Pancreas (tissue), 10 donors: ENCODE measurements around the gene SH2B2. TPM values are rescaled to one million over a fixed set of nuclear protein-coding genes. Genes with fewer than 3 reads are reported as not detected.

Experiments used
- ATAC-seq, 4 donors: fragments of 200-7000 bp; cut with Tn5 transposase; one replicate each; pipeline versions ENCODE4 v1.8.0 to v1.9.1; 2020; ENCODE audit warnings: mild to moderate bottlenecking in 4 of 4, moderate library complexity in 4 of 4
- DNase-seq, 6 donors: peaks; one replicate each; pipeline ENCODE4 v3.0.0-alpha.2; 2020
- FAIRE-seq: peaks from 2 replicates; lab custom pipeline; 2012; peaks lifted over from hg19 to GRCh38; lab: Jason Lieb, UNC
- H3K27ac ChIP-seq, 4 donors: fragments of 200-600 bp; sonication (generic); 1 replicate in 3 of 4; 2 replicates in 1 of 4; pipeline versions ENCODE4 v1.5.0 to v1.8.0; 2020
- H3K27me3 ChIP-seq, 4 donors: fragments of 200-600 bp; one replicate each; pipeline ENCODE4 v1.8.0; 2021
- H3K36me3 ChIP-seq, 3 donors: fragments of 200-600 bp; sonication (generic) in 1 of 3; one replicate each; pipeline versions ENCODE4 v1.5.0 to v1.8.0; 2020 to 2021
- H3K4me1 ChIP-seq, 3 donors: fragments of 200-600 bp; one replicate each; pipeline ENCODE4 v1.8.0; 2021
- H3K4me3 ChIP-seq, 4 donors: fragments of 200-600 bp; sonication (generic) in 2 of 4; one replicate each; pipeline versions ENCODE4 v1.5.0 to v1.8.0; 2020 to 2021
- H3K9me3 ChIP-seq, 4 donors: fragments of 200-600 bp; one replicate each; pipeline ENCODE4 v1.8.0; 2021
- CTCF ChIP-seq, 4 donors: fragments of 200-600 bp; sonication (generic) in 3 of 4; IDR thresholded peaks; one replicate each; pipeline versions ENCODE4 v1.5.0 to v1.8.0; 2021; ENCODE audit warnings: antibody characterized with exemption in 4 of 4
- WGBS, 2 donors: extraction: QIAGEN DNeasy Blood & Tissue Kit; methylation state at CpG; one replicate each; pipeline ENCODE4 v1.1.7; 2013; 5-methylcytosine and 5-hydroxymethylcytosine counted together
- intact Hi-C, 3 donors: fragments of 100-400 bp; cut with DNase I; formaldehyde crosslinking; loops; one replicate each; pipeline versions ENCODE4 v1.11.1 to v1.14.2; 2022
- polyA plus RNA-seq, 2 donors: library from polyadenylated mRNA; stranded (reverse); fragments of 200-250 nt; gene quantifications; one replicate each; pipeline ENCODE4 v1.2.3, GENCODE V29; 2013
- total RNA-seq, 6 donors: library from RNA; stranded (reverse); fragmentation: NEBNext Ultra II Directional in 4 of 6; extraction: Animal tissue kit (Norgen Biotek cat#: 25700) in 4 of 6; gene quantifications; one replicate each; pipeline versions ENCODE4 v1.2.1 to v1.2.4, GENCODE V29; 2021 to 2023
- donor health status: healthy with polysubstance abuse.
- donor health status: DM: no; HTN: no; CAD: no; lungs with moderate emphysema.
- donor health status: DM: no; HTN: no; CAD: no.
- donor health status: control.
- donor health status: control.
- donor health status: Bipolar disorder and iron deficiency.
- donor health status: DM: yes; HTN: yes; CAD: no.
- donor health status: DM: no; HTN: no; CAD: no.
- donor health status: DM: no; HTN: no; CAD: no.
- donor health status: DM: yes; HTN: yes; CAD: no.

The SH2B2 gene
- total and polyA plus RNA-seq, 8 donors = 1.3 to 5.1 (median 2.1) TPM

DNA sequence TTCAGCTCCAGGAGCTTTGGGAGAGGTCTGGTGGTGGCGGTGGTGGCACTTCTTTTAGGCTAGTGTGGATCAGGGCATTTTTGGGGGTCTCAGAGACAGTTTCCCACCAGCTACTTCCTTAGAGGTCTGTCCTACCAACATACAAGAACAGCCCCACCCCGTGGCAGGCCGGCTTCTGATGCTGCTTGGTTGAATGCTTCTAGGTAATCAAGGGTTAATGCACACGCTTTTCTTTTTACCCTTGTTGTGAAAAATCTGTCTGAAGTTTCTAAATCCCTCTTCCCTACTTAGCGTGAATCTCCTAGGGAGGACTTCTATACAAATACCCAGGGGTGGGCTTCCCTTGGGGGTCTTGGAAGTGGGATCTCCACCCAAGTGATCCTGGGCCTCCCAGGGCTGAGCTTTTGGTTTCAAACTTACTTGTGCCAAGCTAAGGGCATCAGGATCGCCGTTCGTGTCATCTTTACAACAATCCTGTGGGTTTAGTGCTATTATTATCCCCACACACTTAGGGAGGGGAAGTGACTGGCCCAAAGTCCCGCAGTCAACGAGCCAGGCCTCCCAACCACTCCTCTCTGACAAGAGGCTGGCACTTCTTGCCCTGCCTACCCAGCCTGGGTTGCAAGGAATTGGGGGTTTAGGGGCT is 1.7 kb downstream of the SH2B2 start:
- FAIRE-seq (no peak), ATAC-seq (no peak), DNase-seq (peak in 1 of 6 donors; percentile 23)
- TF ChIP-seq CTCF (IDR thresholded peaks at IDR 0.05) = no peak
- WGBS, 2 donors = 53 to 54% methylated on average over 10 of the region's 10 CpGs
- intact Hi-C loops = no loop called here
- H3K4me1 ChIP-seq = peaks cover 0 to 5% (median 4%) of the 10 kb centered on the region in 3 donors
- H3K27me3 ChIP-seq = no peaks in the 10 kb centered on the region
- H3K27ac ChIP-seq = no peak overlapping the region
- H3K9me3 ChIP-seq = no peaks in the 10 kb centered on the region
- H3K36me3 ChIP-seq = no peaks in the 10 kb centered on the region
- peak overlapping the region in 1 of 4 donors; percentile 92 for H3K4me3 ChIP-seq

DNA sequence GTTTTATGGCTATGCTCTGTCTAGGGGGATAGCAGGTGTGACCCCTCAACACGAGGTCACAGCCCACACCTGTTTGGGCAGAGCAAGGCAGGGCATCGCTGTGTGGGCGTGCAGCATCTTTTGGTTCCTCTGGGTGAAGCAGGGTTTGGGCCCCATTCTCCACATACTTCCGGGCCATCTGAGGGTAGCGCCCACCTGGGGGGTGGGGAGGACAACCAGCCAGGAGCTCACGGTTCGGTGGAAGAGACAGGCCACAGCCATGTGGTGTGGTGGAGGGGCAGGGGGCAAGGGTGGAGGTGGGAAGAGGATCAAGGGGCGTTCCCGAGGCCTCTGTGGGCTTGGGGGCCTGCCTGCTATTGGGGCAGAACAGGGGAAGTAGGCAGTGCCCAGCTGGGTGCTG is 2.4 kb downstream of the SH2B2 start:
- intact Hi-C loops = no loop called here
- DNase-seq = no peak
- ATAC-seq = no peak
- peaks cover 0 to 5% (median 4%) of the 10 kb centered on the region in 3 donors for H3K4me1 ChIP-seq
- no peak overlapping the region for H3K27ac ChIP-seq
- no peak for TF ChIP-seq CTCF (IDR thresholded peaks at IDR 0.05)
- no peaks in the 10 kb centered on the region for H3K9me3 ChIP-seq
- H3K4me3 ChIP-seq = no peak overlapping the region
- no peaks in the 10 kb centered on the region for H3K36me3 ChIP-seq
- H3K27me3 ChIP-seq = no peaks in the 10 kb centered on the region
- no peak for FAIRE-seq
- 84 to 91% methylated on average over 9 of the region's 9 CpGs for WGBS, 2 donors

DNA sequence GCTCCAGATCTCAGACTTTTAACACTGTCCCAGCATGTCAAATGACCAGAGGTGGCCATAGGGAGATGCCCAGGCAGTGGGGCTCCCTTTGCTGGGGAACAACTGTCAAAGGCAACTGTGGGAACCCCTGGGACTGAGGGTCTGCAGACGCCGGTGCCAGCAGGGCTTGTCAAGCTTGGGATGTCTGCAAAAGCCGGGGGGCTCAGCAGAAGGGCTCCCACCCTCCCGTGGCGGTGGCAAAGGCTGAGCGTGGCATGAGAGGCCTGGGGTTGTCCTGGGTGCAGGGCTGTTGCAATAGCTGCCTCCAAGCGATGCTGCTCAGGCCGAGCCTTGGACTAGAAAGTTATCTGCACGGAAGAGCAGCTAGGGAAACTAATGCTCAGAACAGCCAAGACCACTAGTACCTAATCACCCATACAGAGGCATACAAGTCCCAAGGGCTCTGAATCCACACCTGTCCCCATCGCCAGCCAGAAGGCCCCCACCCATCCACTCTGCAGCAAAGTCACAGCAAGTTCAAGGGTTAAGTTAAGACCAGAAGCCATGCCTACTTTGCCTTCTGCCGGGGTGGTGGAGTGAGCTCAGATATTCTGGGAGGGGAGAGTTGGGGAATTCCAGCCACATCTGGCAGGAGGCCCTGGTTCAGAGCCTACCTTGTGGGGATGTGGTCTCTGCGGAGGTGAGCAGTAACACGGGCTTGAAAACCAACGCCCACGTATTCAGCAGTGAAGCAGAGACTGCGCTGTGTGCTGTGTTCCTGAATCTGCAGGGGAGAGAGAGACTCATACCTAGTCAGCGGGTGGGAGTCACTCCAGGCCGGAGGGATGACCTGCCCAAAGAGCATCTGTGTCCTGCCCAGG is 4.6 kb downstream of the SH2B2 start:
- intact Hi-C loops = no loop called here
- Histone ChIP-seq H3K27me3 (no peaks in the 10 kb centered on the region), H3K4me3 (no peak overlapping the region), H3K9me3 (no peaks in the 10 kb centered on the region), H3K36me3 (no peaks in the 10 kb centered on the region), H3K4me1 (peaks cover 0 to 5% (median under 1%) of the 10 kb centered on the region in 3 donors), H3K27ac (no peak overlapping the region)
- whole genome bisulfite sequencing, 2 donors = 73 to 74% methylated on average over 18 of the region's 18 CpGs
- TF ChIP-seq CTCF (IDR thresholded peaks at IDR 0.05) = no peak
- ATAC-seq (no peak), FAIRE-seq (no peak), DNase-seq (peak in 1 of 6 donors; percentile 41)

DNA sequence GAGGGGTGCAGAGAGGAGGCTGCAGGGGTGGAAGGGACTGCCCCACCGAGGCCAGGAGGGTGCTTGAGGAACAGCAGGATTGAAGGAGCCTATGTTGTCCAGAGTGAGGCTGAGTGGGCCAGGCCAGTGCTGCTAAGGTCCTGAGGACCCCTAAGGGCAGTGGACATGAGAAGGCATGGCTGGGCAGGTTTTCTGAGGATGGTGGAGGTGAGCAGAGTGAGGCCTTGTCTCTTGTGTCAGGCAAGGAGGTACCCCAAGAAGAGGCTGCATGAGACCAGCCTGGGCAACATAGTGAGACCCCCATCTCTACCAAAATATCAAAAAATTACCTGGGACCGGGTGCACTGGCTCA is 5.2 kb downstream of the SH2B2 start:
- Histone ChIP-seq H3K4me1 (peaks cover 0 to 5% (median 0%) of the 10 kb centered on the region in 3 donors), H3K27ac (no peak overlapping the region), H3K27me3 (no peaks in the 10 kb centered on the region), H3K36me3 (no peaks in the 10 kb centered on the region), H3K4me3 (no peak overlapping the region), H3K9me3 (no peaks in the 10 kb centered on the region)
- no peak for FAIRE-seq
- ATAC-seq = no peak
- 67 to 81% methylated on average over 2 of the region's 2 CpGs for WGBS, 2 donors
- TF ChIP-seq CTCF (IDR thresholded peaks at IDR 0.05) = no peak
- DNase-seq = no peak
- intact Hi-C loops = no loop called here
